Activated naive CD8-positive, alpha-beta T cell treated with anti-CD3 and anti-CD28 coated beads, Interleukin-2, amount 50 U/mL, for 24 hours (primary cell): Measurements from ENCODE around the gene GRWD1.

Source experiments
- ATAC-seq: fragments of 150-1000 bp; cut with Tn5 transposase; one replicate; pipeline ENCODE4 v1.10.0; 2021
- DNase-seq: peaks from one replicate; pipeline ENCODE4 v3.0.0; 2021
- H3K27ac Mint-ChIP-seq: one replicate; pipeline ENCODE4 v1.8.0; 2021; ENCODE audit warnings: mild to moderate bottlenecking, mixed read lengths
- H3K27me3 Mint-ChIP-seq: one replicate; pipeline ENCODE4 v1.8.0; 2021; ENCODE audit warnings: mixed read lengths
- H3K36me3 Mint-ChIP-seq: one replicate; pipeline ENCODE4 v1.8.0; 2021; ENCODE audit warnings: low read depth, mixed read lengths
- H3K4me1 Mint-ChIP-seq: one replicate; pipeline ENCODE4 v1.8.0; 2021; ENCODE audit warnings: mixed read lengths
- H3K4me3 Mint-ChIP-seq: one replicate; pipeline ENCODE4 v1.8.0; 2021; ENCODE audit warnings: mild to moderate bottlenecking, moderate library complexity, mixed read lengths
- H3K9me3 Mint-ChIP-seq: one replicate; pipeline ENCODE4 v1.8.0; 2021; ENCODE audit warnings: mixed read lengths

Gene GRWD1

GRCh38 chr19:48445606-48446481 lies at the start of gene GRWD1:
Gene GRWD1, plus strand, starts transcription at chr19:48445983. Its CDS starts 23 bp downstream, at chr19:48446006.
- DNase-seq: peak; percentile 91
- peak within 1 kb of the TSS; percentile 88 for H3K4me3 Mint-ChIP-seq
- H3K36me3 Mint-ChIP-seq: peaks cover 38% of the 10 kb centered on the region
- peak within 1 kb of the TSS; percentile 91 for H3K27ac Mint-ChIP-seq
- ATAC-seq: peak; percentile 94
- peaks cover 22% of the 10 kb centered on the region for H3K27me3 Mint-ChIP-seq
- peaks cover 41% of the 10 kb centered on the region for H3K4me1 Mint-ChIP-seq
- no peaks in the 10 kb centered on the region for H3K9me3 Mint-ChIP-seq

- peaks cover 2% of the 10 kb centered on the region for H3K36me3 Mint-ChIP-seq
- DNase-seq (no peak), ATAC-seq (no peak)
- no peak overlapping the region for H3K27ac Mint-ChIP-seq
- no peak overlapping the region for H3K4me3 Mint-ChIP-seq
- peaks cover 38% of the 10 kb centered on the region for H3K4me1 Mint-ChIP-seq
- peaks cover 40% of the 10 kb centered on the region for H3K27me3 Mint-ChIP-seq
- peaks cover 5% of the 10 kb centered on the region for H3K9me3 Mint-ChIP-seq
Observed at GRCh38 chr19:48396016-48396823, 49.6 kb upstream of the GRWD1 start.

GRCh38 chr19:48396824-48397176 lies 49.0 kb upstream of the GRWD1 start:
- Mint-ChIP-seq H3K36me3 (peaks cover 2% of the 10 kb centered on the region), H3K9me3 (peaks cover 5% of the 10 kb centered on the region), H3K4me3 (no peak overlapping the region), H3K27me3 (peaks cover 40% of the 10 kb centered on the region), H3K27ac (no peak overlapping the region), H3K4me1 (peaks cover 36% of the 10 kb centered on the region)
- no peak for ATAC-seq
- no peak for DNase-seq

- H3K27ac Mint-ChIP-seq: peak overlapping the region; percentile 78
- peaks cover 40% of the 10 kb centered on the region for H3K27me3 Mint-ChIP-seq
- no peak for ATAC-seq
- H3K4me3 Mint-ChIP-seq: peak overlapping the region; percentile 87
- peaks cover 5% of the 10 kb centered on the region for H3K9me3 Mint-ChIP-seq
- H3K36me3 Mint-ChIP-seq: peaks cover 2% of the 10 kb centered on the region
- no peak for DNase-seq
- peaks cover 34% of the 10 kb centered on the region for H3K4me1 Mint-ChIP-seq
Observed at GRCh38 chr19:48397263-48398101, 48.3 kb upstream of the GRWD1 start.

GRCh38 chr19:48398102-48398374 lies 47.7 kb upstream of the GRWD1 start:
- Mint-ChIP-seq H3K27me3 (peaks cover 37% of the 10 kb centered on the region), H3K9me3 (peaks cover 5% of the 10 kb centered on the region), H3K4me1 (peaks cover 36% of the 10 kb centered on the region), H3K36me3 (peaks cover 2% of the 10 kb centered on the region), H3K4me3 (peak overlapping the region; percentile 87), H3K27ac (peak overlapping the region; percentile 78)
- ATAC-seq (peak; percentile 2), DNase-seq (no peak)

- Mint-ChIP-seq H3K4me1 (peaks cover 38% of the 10 kb centered on the region), H3K27me3 (peaks cover 35% of the 10 kb centered on the region), H3K9me3 (peaks cover 5% of the 10 kb centered on the region), H3K27ac (peak overlapping the region; percentile 31), H3K4me3 (peak overlapping the region; percentile 87), H3K36me3 (peaks cover 2% of the 10 kb centered on the region)
- ATAC-seq: peak; percentile 57
- DNase-seq: peak; percentile 86
Observed at GRCh38 chr19:48398375-48399235, 47.2 kb upstream of the GRWD1 start.

- Mint-ChIP-seq H3K9me3 (peaks cover 5% of the 10 kb centered on the region), H3K27me3 (peaks cover 22% of the 10 kb centered on the region), H3K27ac (no peak overlapping the region), H3K4me3 (no peak overlapping the region), H3K36me3 (peaks cover 2% of the 10 kb centered on the region), H3K4me1 (peaks cover 33% of the 10 kb centered on the region)
- DNase-seq: peak; percentile 47
- ATAC-seq: peak; percentile 11
Observed at GRCh38 chr19:48400018-48400742, 45.6 kb upstream of the GRWD1 start.

- Mint-ChIP-seq H3K27me3 (peaks cover 12% of the 10 kb centered on the region), H3K36me3 (peaks cover 2% of the 10 kb centered on the region), H3K27ac (no peak overlapping the region), H3K4me1 (peaks cover 27% of the 10 kb centered on the region), H3K9me3 (peaks cover 5% of the 10 kb centered on the region), H3K4me3 (no peak overlapping the region)
- DNase-seq: no peak
- ATAC-seq: no peak
Observed at GRCh38 chr19:48401287-48401686, 44.5 kb upstream of the GRWD1 start.

GRCh38 chr19:48403606-48404005 lies 42.2 kb upstream of the GRWD1 start:
- H3K27ac Mint-ChIP-seq: no peak overlapping the region
- H3K4me3 Mint-ChIP-seq: no peak overlapping the region
- peaks cover 5% of the 10 kb centered on the region for H3K9me3 Mint-ChIP-seq
- no peak for DNase-seq
- ATAC-seq: peak; percentile 75
- H3K4me1 Mint-ChIP-seq: peaks cover 17% of the 10 kb centered on the region
- no peaks in the 10 kb centered on the region for H3K36me3 Mint-ChIP-seq
- peaks cover 9% of the 10 kb centered on the region for H3K27me3 Mint-ChIP-seq

- H3K4me1 Mint-ChIP-seq: peaks cover 8% of the 10 kb centered on the region
- ATAC-seq (no peak), DNase-seq (no peak)
- no peak overlapping the region for H3K4me3 Mint-ChIP-seq
- H3K36me3 Mint-ChIP-seq: no peaks in the 10 kb centered on the region
- H3K27me3 Mint-ChIP-seq: peaks cover 9% of the 10 kb centered on the region
- no peak overlapping the region for H3K27ac Mint-ChIP-seq
- no peaks in the 10 kb centered on the region for H3K9me3 Mint-ChIP-seq
Observed at GRCh38 chr19:48405010-48405659, 40.6 kb upstream of the GRWD1 start.

- ATAC-seq: no peak
- Mint-ChIP-seq H3K9me3 (no peaks in the 10 kb centered on the region), H3K4me1 (peaks cover 7% of the 10 kb centered on the region), H3K27me3 (peaks cover 9% of the 10 kb centered on the region), H3K27ac (no peak overlapping the region), H3K4me3 (no peak overlapping the region), H3K36me3 (no peaks in the 10 kb centered on the region)
- DNase-seq: no peak
Observed at GRCh38 chr19:48405850-48406249, 39.9 kb upstream of the GRWD1 start.

- H3K4me3 Mint-ChIP-seq: no peak overlapping the region
Observed at GRCh38 chr19:48413879-48414587, 31.8 kb upstream of the GRWD1 start.

More at GRCh38 chr19:48413879-48414587, 31.8 kb upstream of the GRWD1 start:
- H3K27me3 Mint-ChIP-seq: peaks cover 33% of the 10 kb centered on the region
- DNase-seq (no peak), ATAC-seq (no peak)
- H3K4me1 Mint-ChIP-seq: peaks cover 24% of the 10 kb centered on the region
- no peak overlapping the region for H3K27ac Mint-ChIP-seq
- no peaks in the 10 kb centered on the region for H3K9me3 Mint-ChIP-seq
- no peaks in the 10 kb centered on the region for H3K36me3 Mint-ChIP-seq
